GM18870 (cell line): ENCODE measurements around the gene HELZ2.

Source experiments
- ATAC-seq: cut with Tn5 transposase; IDR thresholded peaks from one replicate; pipeline ENCODE4 v1.9.1; 2021; ENCODE audit warnings: moderate library complexity; ENCODE audit not compliant: unreplicated experiment

The HELZ2 gene

GRCh38 chr20:63553251-63553932 lies 20.6 kb downstream of the HELZ2 start:
- no peak for ATAC-seq

- ATAC-seq, result no peak
Measured at GRCh38 chr20:63552481-63553249, 21.4 kb downstream of the HELZ2 start.

- ATAC-seq, result no peak
Measured at GRCh38 chr20:63551068-63551467, 23.0 kb downstream of the HELZ2 start.

GRCh38 chr20:63549679-63550282 lies 24.3 kb downstream of the HELZ2 start:
- no peak for ATAC-seq

- ATAC-seq, result no peak
Measured at GRCh38 chr20:63549019-63549418, 25.0 kb downstream of the HELZ2 start.

- no peak for ATAC-seq
Measured at GRCh38 chr20:63548542-63548941, 25.5 kb downstream of the HELZ2 start.

GRCh38 chr20:63547725-63548480 lies 26.1 kb downstream of the HELZ2 start, which contains the start of gene SRMS:
SRMS (minus strand) TSS chr20:63547749; CDS start chr20:63547463, 286 bp downstream.
- no peak for ATAC-seq

- ATAC-seq, result no peak
Measured at GRCh38 chr20:63546956-63547724, 26.9 kb downstream of the HELZ2 start.

GRCh38 chr20:63546256-63546955 lies 27.6 kb downstream of the HELZ2 start:
- no peak for ATAC-seq

- ATAC-seq, result no peak
Measured at GRCh38 chr20:63545814-63546213, 28.2 kb downstream of the HELZ2 start.

- no peak for ATAC-seq
Measured at GRCh38 chr20:63544958-63545516, 29.0 kb downstream of the HELZ2 start.

GRCh38 chr20:63544241-63544957 lies 29.6 kb downstream of the HELZ2 start:
- no peak for ATAC-seq

GRCh38 chr20:63543733-63544132 lies 30.3 kb downstream of the HELZ2 start:
- no peak for ATAC-seq

GRCh38 chr20:63543131-63543530 lies 30.9 kb downstream of the HELZ2 start:
- ATAC-seq, result no peak

- ATAC-seq, result no peak
Measured at GRCh38 chr20:63542696-63543095, 31.3 kb downstream of the HELZ2 start.

- no peak for ATAC-seq
Measured at GRCh38 chr20:63542031-63542559, 31.9 kb downstream of the HELZ2 start.

GRCh38 chr20:63541371-63541770 lies 32.7 kb downstream of the HELZ2 start:
- ATAC-seq, result no peak

GRCh38 chr20:63540417-63541186 lies 33.4 kb downstream of the HELZ2 start:
- ATAC-seq, result no peak
